Progenitor cell of endocrine pancreas (in vitro differentiated cells): Measurements from ENCODE around the gene EFTUD2. TPM values are rescaled to one million over a fixed set of nuclear protein-coding genes. Genes with fewer than 3 reads are reported as not detected.

ENCODE experiments used
- DNase-seq: peaks from one replicate; pipeline ENCODE4 v3.0.0; 2021; ENCODE audit warnings: low spot score; ENCODE audit not compliant: unreplicated experiment
- H3K27ac Mint-ChIP-seq: 2 replicates; pipeline ENCODE4 v1.8.0; 2021; ENCODE audit warnings: mild to moderate bottlenecking, moderate library complexity, mixed read lengths
- H3K27me3 Mint-ChIP-seq: 2 replicates; pipeline ENCODE4 v1.8.0; 2021; ENCODE audit warnings: mixed read lengths
- H3K36me3 Mint-ChIP-seq: 2 replicates; pipeline ENCODE4 v1.8.0; 2022; ENCODE audit warnings: mixed read lengths; ENCODE audit not compliant: insufficient read depth
- H3K4me1 Mint-ChIP-seq: 2 replicates; pipeline ENCODE4 v1.8.0; 2021; ENCODE audit warnings: low read depth, mixed read lengths
- H3K4me3 Mint-ChIP-seq: 2 replicates; pipeline ENCODE4 v1.8.0; 2021; ENCODE audit warnings: low read depth, mild to moderate bottlenecking, moderate library complexity, mixed read lengths
- H3K9me3 Mint-ChIP-seq: 2 replicates; pipeline ENCODE4 v1.8.0; 2021; ENCODE audit warnings: low read depth, mixed read lengths
- total RNA-seq: library from RNA; stranded (reverse); gene quantifications from 2 replicates; pipeline ENCODE4 v1.2.1, GENCODE V29; 2021
- TF ChIP-seq, protein P1 (sequence below): fragments of 200-600 bp; sonication (generic); IDR thresholded peaks from one replicate; pipeline ENCODE4 v1.5.0; 2021; ENCODE audit warnings: antibody characterized with exemption, mild to moderate bottlenecking; ENCODE audit not compliant: unreplicated experiment

EFTUD2 gene
- total RNA-seq, 1 donor from 2014 or later, result 127 TPM

DNA sequence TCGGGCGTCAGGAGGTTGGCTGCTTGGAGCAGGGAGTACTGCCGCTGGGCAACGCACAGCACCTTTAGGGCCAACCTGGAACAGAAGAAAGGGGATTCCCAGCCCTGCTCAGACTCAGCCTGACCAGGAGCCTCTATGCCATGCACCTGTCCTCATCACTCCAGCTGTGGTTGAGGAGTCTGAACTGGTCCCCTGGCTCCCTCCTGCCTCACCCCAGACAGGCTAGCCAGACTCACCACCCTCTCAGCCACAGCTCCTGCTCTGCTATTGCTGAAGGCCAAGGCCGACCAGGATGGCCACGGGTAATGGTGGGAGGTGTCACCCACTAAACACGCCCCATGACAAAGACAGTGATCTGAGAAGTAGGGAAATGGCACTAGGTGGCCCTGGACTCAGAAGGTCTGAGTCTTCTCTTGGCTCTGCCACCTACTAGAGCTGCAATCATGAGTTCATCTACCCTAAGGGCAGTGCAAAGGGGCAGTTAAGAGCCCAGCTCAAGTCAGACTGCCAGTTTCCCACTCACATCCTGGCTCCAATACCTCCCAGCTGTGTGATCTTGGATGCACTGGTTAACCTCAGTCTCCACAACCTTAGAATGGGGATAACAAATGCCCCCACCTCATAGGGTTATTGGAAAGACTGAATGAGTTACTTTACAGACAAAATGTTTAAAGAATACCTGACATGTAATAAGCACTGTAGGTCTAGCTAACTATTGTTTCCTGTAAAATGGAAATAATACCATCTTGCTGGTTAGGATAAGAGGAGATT lies 29.9 kb upstream of the EFTUD2 start:
- Mint-ChIP-seq H3K27me3 (peaks cover 2% of the 10 kb centered on the region), H3K36me3 (peaks cover 8% of the 10 kb centered on the region), H3K9me3 (no peaks in the 10 kb centered on the region), H3K4me3 (no peak overlapping the region), H3K27ac (no peak overlapping the region), H3K4me1 (peaks cover under 1% of the 10 kb centered on the region)
- TF ChIP-seq, protein P1, sequence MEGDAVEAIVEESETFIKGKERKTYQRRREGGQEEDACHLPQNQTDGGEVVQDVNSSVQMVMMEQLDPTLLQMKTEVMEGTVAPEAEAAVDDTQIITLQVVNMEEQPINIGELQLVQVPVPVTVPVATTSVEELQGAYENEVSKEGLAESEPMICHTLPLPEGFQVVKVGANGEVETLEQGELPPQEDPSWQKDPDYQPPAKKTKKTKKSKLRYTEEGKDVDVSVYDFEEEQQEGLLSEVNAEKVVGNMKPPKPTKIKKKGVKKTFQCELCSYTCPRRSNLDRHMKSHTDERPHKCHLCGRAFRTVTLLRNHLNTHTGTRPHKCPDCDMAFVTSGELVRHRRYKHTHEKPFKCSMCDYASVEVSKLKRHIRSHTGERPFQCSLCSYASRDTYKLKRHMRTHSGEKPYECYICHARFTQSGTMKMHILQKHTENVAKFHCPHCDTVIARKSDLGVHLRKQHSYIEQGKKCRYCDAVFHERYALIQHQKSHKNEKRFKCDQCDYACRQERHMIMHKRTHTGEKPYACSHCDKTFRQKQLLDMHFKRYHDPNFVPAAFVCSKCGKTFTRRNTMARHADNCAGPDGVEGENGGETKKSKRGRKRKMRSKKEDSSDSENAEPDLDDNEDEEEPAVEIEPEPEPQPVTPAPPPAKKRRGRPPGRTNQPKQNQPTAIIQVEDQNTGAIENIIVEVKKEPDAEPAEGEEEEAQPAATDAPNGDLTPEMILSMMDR, result no peak
- DNase-seq, result no peak

DNA sequence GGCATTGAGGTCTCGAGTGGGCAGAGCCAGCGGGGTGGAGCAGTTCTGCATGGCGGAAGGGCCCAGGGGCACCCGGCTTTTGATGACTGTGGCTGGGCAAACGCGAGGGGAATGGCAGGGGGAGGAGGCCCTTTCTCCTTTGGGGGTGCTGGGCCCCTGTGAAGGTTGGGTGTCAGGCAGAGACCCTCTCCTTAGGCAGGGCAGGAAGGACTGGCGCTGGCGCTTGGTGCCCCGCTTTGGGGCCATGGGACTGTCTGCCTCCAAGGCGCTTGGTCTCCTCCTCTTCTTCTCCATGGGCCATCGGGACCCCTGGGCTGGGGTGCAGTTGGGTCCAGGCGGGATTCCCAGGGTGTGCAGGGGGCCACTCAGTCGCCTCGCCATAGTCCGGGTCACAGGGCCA lies 28.9 kb upstream of the EFTUD2 start:
- peaks cover 8% of the 10 kb centered on the region for H3K36me3 Mint-ChIP-seq
- no peak overlapping the region for H3K27ac Mint-ChIP-seq
- TF ChIP-seq, protein P1, result no peak
- peaks cover 10% of the 10 kb centered on the region for H3K27me3 Mint-ChIP-seq
- no peaks in the 10 kb centered on the region for H3K9me3 Mint-ChIP-seq
- no peak overlapping the region for H3K4me3 Mint-ChIP-seq
- H3K4me1 Mint-ChIP-seq, result peaks cover 2% of the 10 kb centered on the region
- no peak for DNase-seq

GRCh38 chr17:44927696-44928095 lies 28.5 kb upstream of the EFTUD2 start:
- peaks cover 15% of the 10 kb centered on the region for H3K27me3 Mint-ChIP-seq
- H3K4me1 Mint-ChIP-seq, result peaks cover 2% of the 10 kb centered on the region
- TF ChIP-seq, protein P1, result no peak
- DNase-seq, result no peak
- no peaks in the 10 kb centered on the region for H3K9me3 Mint-ChIP-seq
- peaks cover 8% of the 10 kb centered on the region for H3K36me3 Mint-ChIP-seq
- H3K4me3 Mint-ChIP-seq, result no peak overlapping the region
- no peak overlapping the region for H3K27ac Mint-ChIP-seq

DNA sequence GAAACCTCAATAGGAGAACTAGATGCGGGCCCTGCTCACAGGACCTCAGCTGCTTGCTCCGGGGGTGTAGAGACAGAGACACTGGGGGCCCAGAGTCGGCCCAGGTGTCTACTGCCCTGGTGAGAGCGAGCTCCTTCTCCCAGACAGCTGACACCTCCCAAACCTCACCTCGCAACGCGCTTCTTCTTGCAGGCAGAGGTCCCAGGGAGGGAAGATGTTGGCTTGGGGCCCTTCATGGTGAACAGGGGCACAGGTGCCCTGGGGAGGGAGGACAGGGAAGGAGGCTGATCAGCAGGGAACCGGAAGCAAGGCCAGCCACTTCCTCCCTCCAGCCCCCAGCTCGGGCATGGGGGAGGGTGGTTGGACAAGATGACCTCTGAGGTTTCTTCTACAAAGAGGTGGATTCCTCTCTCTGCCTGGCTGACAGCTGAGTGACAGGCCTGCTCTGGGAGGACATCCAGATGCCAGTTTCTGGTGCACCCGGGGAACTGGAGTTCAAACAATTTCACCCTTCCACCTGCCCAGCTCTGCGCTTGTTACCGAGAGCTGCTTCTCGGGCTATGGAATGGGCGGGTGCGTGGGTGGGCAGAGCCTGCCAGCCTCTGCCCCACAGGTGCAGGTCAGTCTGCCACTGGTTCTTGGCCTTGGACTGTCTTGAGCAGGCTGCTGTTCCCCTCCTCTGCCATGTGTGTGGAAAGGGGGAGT lies 27.7 kb upstream of the EFTUD2 start:
- Mint-ChIP-seq H3K4me1 (peaks cover 2% of the 10 kb centered on the region), H3K4me3 (no peak overlapping the region), H3K36me3 (peaks cover 8% of the 10 kb centered on the region), H3K27ac (no peak overlapping the region), H3K9me3 (no peaks in the 10 kb centered on the region), H3K27me3 (peaks cover 20% of the 10 kb centered on the region)
- DNase-seq, result no peak
- TF ChIP-seq, protein P1, result no peak

GRCh38 chr17:44925731-44926697 lies 26.8 kb upstream of the EFTUD2 start:
- Mint-ChIP-seq H3K4me3 (no peak overlapping the region), H3K36me3 (peaks cover 5% of the 10 kb centered on the region), H3K9me3 (no peaks in the 10 kb centered on the region), H3K27me3 (peaks cover 30% of the 10 kb centered on the region), H3K4me1 (peaks cover 2% of the 10 kb centered on the region), H3K27ac (no peak overlapping the region)
- TF ChIP-seq, protein P1, result no peak
- no peak for DNase-seq
